GM12873 (cell line): ENCODE data around the gene FAM120A.
A peak's percentile ranks its signal among the peaks of the same experiment; 100 is the strongest.

ENCODE experiments used
- TF ChIP-seq, protein P1 (sequence below): IDR thresholded peaks from 2 replicates; pipeline ENCODE4 v1.5.1; 2012; ENCODE audit warnings: low read depth, mild to moderate bottlenecking, moderate library complexity, low read length, control low read depth; ENCODE audit not compliant: insufficient read depth; ENCODE audit errors: missing control alignments

FAM120A gene

DNA sequence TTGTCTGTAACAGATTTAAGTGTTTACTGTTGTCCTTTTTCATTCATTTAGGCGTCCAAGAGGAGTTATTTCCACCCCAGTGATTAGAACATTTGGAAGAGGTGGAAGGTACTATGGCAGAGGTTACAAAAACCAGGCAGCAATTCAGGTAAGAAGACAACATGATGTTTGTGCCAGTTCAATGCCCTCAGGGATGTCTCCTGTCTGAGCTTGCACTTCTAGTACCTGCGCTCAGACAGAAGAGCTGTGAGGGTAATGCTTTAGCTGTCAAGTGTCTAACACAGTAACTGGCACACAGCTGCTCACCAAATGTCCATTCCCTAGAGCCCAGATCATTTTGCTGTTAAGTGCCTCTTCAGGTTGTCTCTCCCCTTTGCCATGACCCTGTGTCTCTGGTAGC is 110.7 kb downstream of the FAM120A start:
- TF ChIP-seq, protein P1, sequence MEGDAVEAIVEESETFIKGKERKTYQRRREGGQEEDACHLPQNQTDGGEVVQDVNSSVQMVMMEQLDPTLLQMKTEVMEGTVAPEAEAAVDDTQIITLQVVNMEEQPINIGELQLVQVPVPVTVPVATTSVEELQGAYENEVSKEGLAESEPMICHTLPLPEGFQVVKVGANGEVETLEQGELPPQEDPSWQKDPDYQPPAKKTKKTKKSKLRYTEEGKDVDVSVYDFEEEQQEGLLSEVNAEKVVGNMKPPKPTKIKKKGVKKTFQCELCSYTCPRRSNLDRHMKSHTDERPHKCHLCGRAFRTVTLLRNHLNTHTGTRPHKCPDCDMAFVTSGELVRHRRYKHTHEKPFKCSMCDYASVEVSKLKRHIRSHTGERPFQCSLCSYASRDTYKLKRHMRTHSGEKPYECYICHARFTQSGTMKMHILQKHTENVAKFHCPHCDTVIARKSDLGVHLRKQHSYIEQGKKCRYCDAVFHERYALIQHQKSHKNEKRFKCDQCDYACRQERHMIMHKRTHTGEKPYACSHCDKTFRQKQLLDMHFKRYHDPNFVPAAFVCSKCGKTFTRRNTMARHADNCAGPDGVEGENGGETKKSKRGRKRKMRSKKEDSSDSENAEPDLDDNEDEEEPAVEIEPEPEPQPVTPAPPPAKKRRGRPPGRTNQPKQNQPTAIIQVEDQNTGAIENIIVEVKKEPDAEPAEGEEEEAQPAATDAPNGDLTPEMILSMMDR: no peak

DNA sequence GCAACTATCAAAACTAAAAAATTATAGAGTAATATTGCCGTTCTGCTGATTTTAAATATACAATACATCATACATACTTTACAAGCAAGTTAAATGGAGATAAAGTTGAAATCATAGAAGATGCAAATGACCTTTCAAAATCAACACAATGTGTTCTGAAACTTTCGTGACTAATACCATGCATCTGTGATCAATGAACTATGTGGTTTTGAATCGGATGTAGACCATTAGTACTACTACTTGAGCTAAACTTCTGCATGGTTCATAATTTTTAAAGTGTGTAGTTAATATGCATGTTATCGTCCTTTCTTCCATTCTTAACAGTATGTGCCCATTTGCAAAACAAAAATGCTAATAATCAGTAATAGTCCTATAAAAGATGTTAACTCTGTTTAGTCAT is 113.6 kb downstream of the FAM120A start:
- TF ChIP-seq, protein P1: no peak

DNA sequence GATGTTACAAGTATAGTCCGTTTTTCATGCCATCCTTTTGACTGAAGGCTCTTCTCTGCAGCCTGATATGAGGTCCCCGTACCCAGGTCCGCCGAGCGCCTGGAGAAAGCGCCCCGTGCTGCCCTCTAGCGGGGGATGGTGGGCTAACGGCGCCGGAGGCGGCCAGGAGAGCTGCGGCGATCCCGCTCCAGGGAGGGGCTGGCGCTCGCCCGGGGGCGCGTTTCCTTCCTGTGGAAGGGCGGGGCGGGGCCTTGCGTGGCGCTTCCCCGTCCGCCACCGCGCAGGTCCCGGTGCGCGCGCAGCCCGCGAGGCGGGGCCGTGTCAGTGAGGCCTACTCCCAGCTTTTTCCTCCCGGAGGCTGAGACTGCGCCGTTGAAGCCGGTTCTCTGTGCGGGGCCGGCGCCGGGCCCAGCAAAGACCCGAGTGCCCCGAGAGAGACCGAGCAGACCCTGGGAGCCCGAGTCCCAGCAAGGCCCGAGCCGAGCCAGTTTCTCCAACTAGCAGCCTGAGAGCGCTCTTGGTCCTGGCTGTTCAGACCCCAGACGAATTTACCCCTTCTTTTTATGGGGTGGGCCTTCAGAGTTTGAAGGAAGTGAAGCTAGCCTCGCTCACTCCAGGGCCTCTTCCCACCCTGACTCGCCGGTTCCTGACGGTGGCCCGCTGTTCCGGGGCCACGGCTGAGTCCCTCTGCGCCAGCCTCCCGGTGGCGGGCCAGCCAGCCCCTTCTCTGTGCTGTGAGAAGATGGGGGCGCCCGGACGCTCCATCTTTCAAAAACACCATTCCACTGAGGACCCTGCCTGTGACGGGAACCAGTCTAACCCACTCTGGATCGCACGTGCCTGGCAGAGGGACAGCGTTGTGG is 115.2 kb downstream of the FAM120A start:
- TF ChIP-seq, protein P1: peak; percentile 86

DNA sequence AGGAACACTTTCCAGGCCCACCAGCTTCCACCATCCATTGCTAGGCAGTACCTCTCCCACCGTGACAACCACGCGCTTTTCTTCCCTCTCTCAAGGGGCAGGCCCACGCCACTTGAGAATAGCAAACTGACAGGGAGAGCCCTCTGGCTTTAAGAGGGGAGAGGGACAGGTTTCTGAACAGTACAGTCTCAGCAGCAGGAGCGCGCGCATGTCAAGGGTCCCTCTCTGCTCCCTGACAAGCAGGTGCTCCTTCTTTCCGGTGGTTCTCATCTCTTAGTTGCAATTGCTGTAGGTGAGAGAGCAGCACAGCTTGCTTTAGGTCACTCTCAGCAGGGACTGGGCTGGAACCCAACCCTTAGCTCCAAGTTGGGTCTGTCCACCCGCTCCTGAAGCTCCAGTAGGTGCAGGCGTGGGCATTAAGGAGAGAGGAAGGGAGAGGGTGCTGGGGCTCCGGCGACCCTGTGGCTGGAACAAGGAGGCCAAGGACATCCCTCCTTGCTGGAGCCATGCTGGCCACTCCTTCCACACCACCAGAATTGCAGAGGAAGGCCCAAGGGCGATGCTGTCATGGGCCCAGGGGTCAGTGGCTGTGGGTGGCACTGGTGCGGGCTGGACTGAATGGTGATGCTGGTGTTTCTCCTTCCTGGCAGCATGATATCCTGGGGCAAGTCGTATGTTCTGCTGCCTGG is 115.9 kb downstream of the FAM120A start:
- TF ChIP-seq, protein P1: no peak

DNA sequence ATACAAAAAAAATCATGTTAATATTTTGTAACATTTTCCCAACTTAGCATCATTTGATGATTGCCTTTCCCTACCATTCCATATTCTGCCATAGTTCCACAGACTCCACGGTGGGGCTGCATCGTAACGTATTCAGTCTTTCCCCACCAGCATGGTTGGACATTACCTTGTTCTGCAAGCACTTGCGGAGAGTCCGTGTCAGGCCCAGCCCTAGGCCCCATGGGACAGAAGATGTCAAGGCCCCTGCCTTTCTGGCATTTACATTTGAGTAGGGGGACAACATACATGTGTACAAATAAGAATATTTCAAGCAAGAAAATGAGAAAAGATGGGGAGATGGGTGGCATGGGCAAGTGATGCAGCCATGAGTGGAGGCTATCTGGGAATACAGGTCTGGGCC is 116.7 kb downstream of the FAM120A start:
- TF ChIP-seq, protein P1: no peak

DNA sequence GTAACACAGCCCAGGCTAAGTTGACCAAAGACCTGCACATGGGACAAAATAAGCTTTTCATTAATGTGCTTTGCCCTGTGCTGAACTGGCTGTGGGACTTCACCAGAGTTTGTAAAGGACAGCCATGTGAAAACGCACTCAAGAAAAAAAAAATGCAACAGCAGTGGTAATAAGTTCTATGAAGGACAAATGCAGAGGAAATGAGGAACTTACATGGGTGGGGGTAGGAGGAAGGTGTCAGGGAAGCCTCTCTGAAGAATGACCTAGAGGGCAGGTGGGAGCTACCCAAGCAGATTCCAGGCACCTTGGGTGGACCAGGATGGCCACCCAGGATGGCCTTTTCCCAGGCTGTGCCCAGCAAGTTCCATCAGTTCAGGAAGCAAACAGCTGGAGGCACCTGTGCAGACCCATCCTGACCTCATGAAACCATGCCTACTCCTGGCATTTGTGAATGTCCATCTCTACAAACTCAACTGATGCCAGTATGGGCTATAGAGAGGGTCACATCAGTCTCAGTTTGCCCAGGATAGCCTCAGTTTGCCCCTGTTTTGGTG is 118.2 kb downstream of the FAM120A start:
- TF ChIP-seq, protein P1: no peak

DNA sequence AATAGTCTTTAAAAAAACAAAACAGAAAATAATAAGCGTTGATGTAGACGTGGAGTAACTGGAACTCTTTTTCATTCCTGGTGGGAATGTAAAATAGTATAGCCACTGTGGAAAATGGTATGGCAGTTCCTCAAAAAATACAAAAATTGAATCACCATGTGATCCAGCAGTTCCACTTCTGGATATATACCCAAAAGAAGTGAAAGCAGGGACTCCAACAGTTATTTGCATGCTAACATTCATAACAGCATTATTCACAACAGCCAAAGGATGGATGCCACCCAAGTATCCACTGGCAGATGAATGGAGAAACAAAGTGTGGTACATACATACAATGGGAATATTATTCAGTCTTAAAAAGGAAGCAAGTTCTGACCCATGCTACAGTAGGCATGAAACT is 120.7 kb downstream of the FAM120A start:
- TF ChIP-seq, protein P1: no peak
